Caco-2 (cell line): ENCODE results near the gene ANTKMT. TPM values are rescaled to one million over a fixed set of nuclear protein-coding genes. Genes with fewer than 3 reads are reported as not detected.

Experiments
- BruUV-seq: library from RNA; stranded (reverse); fragments of 400-500 nt; replicated peaks from 2 replicates; lab custom pipeline; 2021; lab: Mats Ljungman, UMichigan
- CTCF ChIA-PET: fragments of 300-600 bp; sonication (Branson Sonifier 250); formaldehyde crosslinking; loops from one replicate; lab custom pipeline; 2022; ENCODE audit warnings: antibody characterized with exemption; lab: Charles Lee
- POLR2A ChIA-PET: fragments of 300-600 bp; sonication (Branson Sonifier 250); formaldehyde crosslinking; loops from one replicate; lab custom pipeline; 2022; ENCODE audit warnings: antibody characterized with exemption; lab: Charles Lee
- DNase-seq, 2 experiments: peaks; one replicate each; pipeline versions ENCODE4 v3.0.0 to v3.0.0-alpha.2; 2020 to 2022
- H3K27me3 ChIP-seq: replicated peaks from 2 replicates; pipeline ENCODE4 v1.6.0; 2011; ENCODE audit warnings: low read length; ENCODE audit not compliant: control insufficient read depth, insufficient read depth
- H3K36me3 ChIP-seq: 2 replicates; pipeline ENCODE4 v1.5.1; 2011; ENCODE audit warnings: low read length; ENCODE audit not compliant: control insufficient read depth, insufficient read depth
- H3K4me1 ChIP-seq: fragments of 250-450 bp; sonication (Bioruptor Pico); 2 replicates; pipeline ENCODE4 v1.5.1; 2020; ENCODE audit warnings: mild to moderate bottlenecking
- H3K4me3 ChIP-seq: 2 replicates; pipeline ENCODE4 v1.5.1; 2011; ENCODE audit warnings: low read depth, mild to moderate bottlenecking, control low read depth, low read length
- H3K9me3 ChIP-seq: fragments of 250-450 bp; sonication (Bioruptor Pico); 2 replicates; pipeline ENCODE4 v1.5.1; 2020; ENCODE audit warnings: mild to moderate bottlenecking, moderate library complexity
- H3K27ac Mint-ChIP-seq: one replicate; pipeline ENCODE4 v1.8.0; 2022; ENCODE audit warnings: mixed read lengths; ENCODE audit not compliant: unreplicated experiment
- H3K27me3 Mint-ChIP-seq: one replicate; pipeline ENCODE4 v1.8.0; 2022; ENCODE audit warnings: mixed read lengths; ENCODE audit not compliant: insufficient read depth, unreplicated experiment
- H3K36me3 Mint-ChIP-seq: one replicate; pipeline ENCODE4 v1.8.0; 2022; ENCODE audit warnings: mild to moderate bottlenecking, mixed read lengths; ENCODE audit not compliant: insufficient read depth, unreplicated experiment
- H3K4me1 Mint-ChIP-seq: one replicate; pipeline ENCODE4 v1.8.0; 2022; ENCODE audit warnings: low read depth, mixed read lengths; ENCODE audit not compliant: unreplicated experiment
- H3K4me3 Mint-ChIP-seq: one replicate; pipeline ENCODE4 v1.8.0; 2022; ENCODE audit warnings: mild to moderate bottlenecking, moderate library complexity, mixed read lengths; ENCODE audit not compliant: unreplicated experiment
- H3K9me3 Mint-ChIP-seq: one replicate; pipeline ENCODE4 v1.8.0; 2022; ENCODE audit warnings: mixed read lengths; ENCODE audit not compliant: unreplicated experiment
- CTCF ChIP-seq, 2 experiments: fragments of 200-600 bp in 1 of 2; IDR thresholded peaks; 1 replicate in 1 of 2; 2 replicates in 1 of 2; pipeline versions ENCODE4 v1.5.1 to v1.8.0; 2011 to 2022; ENCODE audit warnings: antibody characterized with exemption in 1 of 2, control low read depth in 1 of 2, inconsistent platforms in 1 of 2, low read depth in 1 of 2, low read length in 1 of 2, mild to moderate bottlenecking in 1 of 2, moderate library complexity in 1 of 2; ENCODE audit not compliant: insufficient read depth in 1 of 2, severe bottlenecking in 1 of 2, unreplicated experiment in 1 of 2
- intact Hi-C: fragments of 100-400 bp; cut with micrococcal nuclease; formaldehyde crosslinking; loops from one replicate; pipeline ENCODE4 v1.10.0; 2022; ENCODE audit not compliant: unreplicated experiment
- total RNA-seq: library from RNA; stranded (reverse); gene quantifications from 2 replicates; pipeline ENCODE4 v1.2.3, GENCODE V29; 2022

Gene ANTKMT
- total RNA-seq, 1 experiment from 2014 or later = 42.6 TPM

GRCh38 chr16:684961-685696 lies 35.8 kb upstream of the ANTKMT start:
- H3K9me3 Mint-ChIP-seq = no peaks in the 10 kb centered on the region
- POLR2A ChIA-PET = interaction anchor here (1.1 kb wide), 1 partner anchor 35 kb away, joined by 4 read pairs; no protein-coding TSS in a partner anchor
- peak overlapping the region; percentile 84 for H3K27ac Mint-ChIP-seq
- peaks cover 60% of the 10 kb centered on the region for H3K36me3 Mint-ChIP-seq
- H3K4me3 ChIP-seq = peak overlapping the region; percentile 86
- peaks cover 30% of the 10 kb centered on the region for H3K4me1 ChIP-seq
- no TSS peak for BruUV-seq
- no peaks in the 10 kb centered on the region for H3K9me3 ChIP-seq
- intact Hi-C loops = no loop called here
- no peak for TF ChIP-seq CTCF (IDR thresholded peaks at IDR 0.05; ENCODE audit: insufficient read depth in 1 of 2, low read depth in 1 of 2, low read length in 1 of 2, severe bottlenecking in 1 of 2, unreplicated experiment in 1 of 2)
- H3K27me3 Mint-ChIP-seq = no peaks in the 10 kb centered on the region
- peaks cover 3% of the 10 kb centered on the region for H3K4me1 Mint-ChIP-seq
- CTCF ChIA-PET = no interaction called here
- H3K4me3 Mint-ChIP-seq = peak overlapping the region; percentile 87
- DNase-seq = peak; percentile 72 to 80
- H3K27me3 ChIP-seq = no peaks in the 10 kb centered on the region
- 0 out of 2 replicates have a peak, but pooled peaks cover 4% of the 10 kb centered on the region for H3K36me3 ChIP-seq

- Mint-ChIP-seq H3K27me3 (no peaks in the 10 kb centered on the region), H3K36me3 (peaks cover 58% of the 10 kb centered on the region), H3K4me3 (peak overlapping the region; percentile 87), H3K27ac (peak overlapping the region; percentile 84), H3K9me3 (no peaks in the 10 kb centered on the region), H3K4me1 (peaks cover 7% of the 10 kb centered on the region)
- Histone ChIP-seq H3K27me3 (no peaks in the 10 kb centered on the region), H3K4me1 (peaks cover 34% of the 10 kb centered on the region), H3K4me3 (peak overlapping the region; percentile 86), H3K36me3 (0 out of 2 replicates have a peak, but pooled peaks cover 4% of the 10 kb centered on the region), H3K9me3 (no peaks in the 10 kb centered on the region)
- intact Hi-C loops = no loop called here
- TF ChIP-seq CTCF (IDR thresholded peaks at IDR 0.05; ENCODE audit: insufficient read depth in 1 of 2, low read depth in 1 of 2, low read length in 1 of 2, severe bottlenecking in 1 of 2, unreplicated experiment in 1 of 2) = peak; percentile 61 to 80
- DNase-seq = peak; percentile 70 to 83
- BruUV-seq = no TSS peak
- POLR2A ChIA-PET = no interaction called here
- CTCF ChIA-PET = interaction anchor here (0.7 kb wide), 1 partner anchor 13 kb away, joined by 3 read pairs; no protein-coding TSS in a partner anchor
These were observed 35.0 kb upstream of the ANTKMT start for GRCh38 chr16:685967-686366.

GRCh38 chr16:686459-687260 lies 34.3 kb upstream of the ANTKMT start:
- no peak for TF ChIP-seq CTCF (IDR thresholded peaks at IDR 0.05; ENCODE audit: insufficient read depth in 1 of 2, low read depth in 1 of 2, low read length in 1 of 2, severe bottlenecking in 1 of 2, unreplicated experiment in 1 of 2)
- H3K36me3 Mint-ChIP-seq = peaks cover 53% of the 10 kb centered on the region
- no peak overlapping the region for H3K4me3 Mint-ChIP-seq
- ChIA-PET POLR2A (interaction anchor here (1.3 kb wide), 1 partner anchor 35 kb away, joined by 6 read pairs; the partner anchor contains the start of gene ANTKMT), CTCF (interaction anchor here (0.7 kb wide), 1 partner anchor 12 kb away, joined by 3 read pairs; no protein-coding TSS in a partner anchor)
- H3K4me1 ChIP-seq = peaks cover 27% of the 10 kb centered on the region
- H3K27me3 ChIP-seq = no peaks in the 10 kb centered on the region
- peaks cover 7% of the 10 kb centered on the region for H3K4me1 Mint-ChIP-seq
- DNase-seq = no peak
- no peaks in the 10 kb centered on the region for H3K9me3 ChIP-seq
- no TSS peak for BruUV-seq
- 0 out of 2 replicates have a peak, but pooled peaks cover 4% of the 10 kb centered on the region for H3K36me3 ChIP-seq
- H3K27ac Mint-ChIP-seq = peak overlapping the region; percentile 84
- H3K9me3 Mint-ChIP-seq = no peaks in the 10 kb centered on the region
- intact Hi-C loops = no loop called here
- H3K4me3 ChIP-seq = no peak overlapping the region
- no peaks in the 10 kb centered on the region for H3K27me3 Mint-ChIP-seq
